ENCODE results near the gene LIAS.
A peak's percentile ranks its signal among the peaks of the same experiment; 100 is the strongest.
"Not testable (repeated sequence)": the region's sequence is repeated elsewhere in the genome, so short reads cannot be mapped to it uniquely, and the experiment has no call there.

The LIAS gene

DNA sequence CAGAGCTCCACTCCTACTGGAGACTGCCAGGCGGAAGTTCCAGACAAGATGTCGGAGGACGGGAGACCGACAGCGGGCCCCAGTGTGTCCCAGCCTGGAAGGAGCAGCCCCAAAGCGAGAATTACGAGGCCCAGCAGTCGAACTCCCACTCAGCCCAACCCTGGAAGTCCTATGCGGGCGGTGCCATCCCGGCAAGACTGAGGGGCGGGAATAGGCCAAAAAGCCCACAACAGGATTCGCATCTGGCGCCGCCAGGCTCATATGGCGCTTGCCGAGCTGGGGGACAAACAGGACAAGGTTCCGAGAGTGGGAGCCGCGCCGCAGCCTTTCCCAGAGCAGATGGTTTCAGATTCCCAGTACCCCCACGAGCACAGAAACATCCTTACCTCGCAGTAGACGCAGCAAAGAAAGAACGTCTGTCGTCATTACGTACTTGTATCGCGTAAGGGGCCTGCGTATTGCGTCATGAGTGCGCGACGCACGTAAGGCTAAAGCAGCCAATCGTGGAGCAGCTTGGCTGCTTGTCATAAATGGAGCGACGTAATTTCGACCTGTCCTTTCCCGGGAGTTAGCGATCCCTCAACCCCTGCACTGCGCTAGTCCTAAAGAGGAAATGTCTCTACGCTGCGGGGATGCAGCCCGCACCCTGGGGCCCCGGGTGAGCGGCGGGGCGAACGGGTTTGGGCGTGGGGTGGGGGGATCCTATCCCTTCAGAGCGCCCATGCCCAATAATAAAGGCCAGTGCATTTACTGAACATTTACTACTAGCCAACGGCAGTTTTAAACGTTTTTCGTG is at the start of gene LIAS, which contains the start of gene RPL9:
Gene LIAS (plus strand): TSS at position 552 of the 796 bp plus-strand sequence. CDS start 62 bp downstream, at position 614.
Gene RPL9 (minus strand): TSS at position 418 of the 796 bp plus-strand sequence. CDS start 483 bp downstream, outside the sequence.
- H3K9me3 ChIP-seq (ENCODE audit: control insufficient read depth, low read length), result no peaks in the 10 kb centered on the region
- H3K4me3 ChIP-seq (ENCODE audit: low read length), result peak within 1 kb of the TSS; percentile 86
- H3K4me1 ChIP-seq (ENCODE audit: control insufficient read depth, insufficient read depth, low read length), result peaks cover 14% of the 10 kb centered on the region
- peaks cover 11% of the 10 kb centered on the region for H3K36me3 ChIP-seq (ENCODE audit: control insufficient read depth, insufficient read depth, low read length)
- no peaks in the 10 kb centered on the region for H3K27me3 ChIP-seq (ENCODE audit: control insufficient read depth, insufficient read depth, low read length)
- H3K9ac ChIP-seq (ENCODE audit: low read length), result peak within 1 kb of the TSS; percentile 96

DNA sequence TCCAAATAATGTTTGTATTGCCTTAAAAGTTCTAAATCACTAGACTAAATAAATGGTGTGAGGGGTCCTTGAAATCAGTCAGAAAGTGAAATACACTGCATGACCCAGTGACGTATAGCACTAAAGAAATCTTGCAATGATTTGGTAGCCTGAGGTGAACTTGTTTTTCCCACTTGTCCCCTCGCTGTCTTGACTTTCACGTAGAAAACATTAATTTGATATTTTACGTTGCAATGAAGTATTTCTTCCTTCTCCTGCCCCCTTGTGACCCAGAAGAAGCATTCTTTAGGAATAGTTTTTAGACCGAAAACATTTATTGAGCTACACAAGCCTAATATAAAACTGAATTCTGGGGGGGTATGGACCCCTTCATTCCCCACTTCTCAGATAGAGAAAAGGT is 48.4 kb upstream of the LIAS start:
- no peak overlapping the region for H3K9ac ChIP-seq (ENCODE audit: low read length)
- H3K9me3 ChIP-seq (ENCODE audit: control insufficient read depth, low read length), result no peaks in the 10 kb centered on the region
- no peaks in the 10 kb centered on the region for H3K27me3 ChIP-seq (ENCODE audit: control insufficient read depth, insufficient read depth, low read length)
- no peak overlapping the region for H3K4me3 ChIP-seq (ENCODE audit: low read length)
- no peaks in the 10 kb centered on the region for H3K36me3 ChIP-seq (ENCODE audit: control insufficient read depth, insufficient read depth, low read length)
- no peaks in the 10 kb centered on the region for H3K4me1 ChIP-seq (ENCODE audit: control insufficient read depth, insufficient read depth, low read length)

DNA sequence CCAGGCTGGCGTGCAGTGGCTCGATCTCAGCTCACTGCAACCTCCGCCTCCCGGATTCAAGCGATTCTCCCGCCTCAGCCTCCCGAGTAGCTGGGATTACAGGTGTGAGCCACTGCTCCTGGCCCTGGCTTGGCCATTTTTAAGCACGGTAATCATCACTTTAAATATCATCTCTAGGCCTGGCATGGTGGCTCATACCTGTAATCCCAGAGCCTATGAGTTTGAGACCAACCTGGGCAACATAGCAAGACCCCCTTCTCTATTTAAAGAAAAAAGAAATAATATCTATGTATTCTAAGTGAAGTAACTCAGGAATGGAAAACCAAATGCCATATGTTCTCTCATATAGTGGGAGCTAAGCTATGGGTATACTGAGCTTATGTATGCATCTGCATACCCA is 47.3 kb upstream of the LIAS start:
- H3K36me3 ChIP-seq (ENCODE audit: control insufficient read depth, insufficient read depth, low read length); H3K4me3 ChIP-seq (ENCODE audit: low read length); H3K4me1 ChIP-seq (ENCODE audit: control insufficient read depth, insufficient read depth, low read length); H3K9ac ChIP-seq (ENCODE audit: low read length); H3K27me3 ChIP-seq (ENCODE audit: control insufficient read depth, insufficient read depth, low read length); H3K9me3 ChIP-seq (ENCODE audit: control insufficient read depth, low read length): not testable (repeated sequence)

DNA sequence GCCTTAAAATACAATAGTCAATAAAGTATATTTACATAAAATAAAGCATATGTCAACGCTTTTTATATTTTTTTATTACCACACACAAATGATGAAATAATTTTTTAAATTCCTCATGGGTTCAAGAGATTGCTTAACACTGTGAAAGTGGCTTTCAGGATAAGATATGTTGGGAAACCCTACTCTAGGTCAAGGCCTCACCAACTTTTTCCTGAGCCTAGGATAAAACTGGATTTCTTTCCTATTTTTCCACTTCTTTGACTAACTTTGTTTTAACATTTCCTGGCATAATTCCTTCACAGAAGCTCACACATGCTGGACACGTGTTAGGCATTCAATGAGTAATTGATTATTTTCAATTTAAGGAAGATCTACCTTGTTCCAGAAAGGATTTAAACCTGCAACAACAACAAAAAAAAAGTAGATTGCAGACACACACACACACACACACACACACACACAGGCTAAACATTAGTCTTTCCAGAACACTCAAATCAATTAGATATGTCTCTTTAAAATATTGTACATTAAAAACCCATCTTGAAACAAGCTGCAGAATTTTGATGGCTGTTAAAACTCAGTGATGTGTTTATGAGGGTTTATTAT is 43.1 kb upstream of the LIAS start:
- Histone ChIP-seq H3K4me3 (ENCODE audit: low read length) (no peak overlapping the region), H3K27me3 (ENCODE audit: control insufficient read depth, insufficient read depth, low read length) (no peaks in the 10 kb centered on the region), H3K4me1 (ENCODE audit: control insufficient read depth, insufficient read depth, low read length) (no peaks in the 10 kb centered on the region), H3K9me3 (ENCODE audit: control insufficient read depth, low read length) (no peaks in the 10 kb centered on the region), H3K36me3 (ENCODE audit: control insufficient read depth, insufficient read depth, low read length) (no peaks in the 10 kb centered on the region), H3K9ac (ENCODE audit: low read length) (no peak overlapping the region)

DNA sequence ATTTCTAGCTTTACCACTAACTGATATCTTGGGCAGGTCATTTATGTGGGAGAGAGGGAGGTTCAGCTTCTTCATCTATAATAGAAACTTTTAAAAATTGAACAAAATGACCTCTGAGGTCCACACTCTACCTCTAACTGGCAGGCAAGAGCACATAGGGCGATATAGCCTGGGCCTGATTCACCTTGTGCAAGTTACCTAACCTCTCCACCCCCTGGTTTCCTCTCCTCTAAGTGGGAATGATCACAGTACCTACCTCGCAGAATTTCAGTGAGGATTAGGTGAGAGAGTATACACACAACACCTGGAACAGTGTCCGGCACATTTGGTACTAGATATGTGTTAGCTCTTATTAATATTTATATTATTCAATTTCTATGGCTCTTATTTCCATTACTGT is 36.6 kb upstream of the LIAS start:
- no peak overlapping the region for H3K9ac ChIP-seq (ENCODE audit: low read length)
- H3K4me3 ChIP-seq (ENCODE audit: low read length), result no peak overlapping the region
- H3K27me3 ChIP-seq (ENCODE audit: control insufficient read depth, insufficient read depth, low read length), result no peaks in the 10 kb centered on the region
- H3K36me3 ChIP-seq (ENCODE audit: control insufficient read depth, insufficient read depth, low read length), result no peaks in the 10 kb centered on the region
- no peaks in the 10 kb centered on the region for H3K4me1 ChIP-seq (ENCODE audit: control insufficient read depth, insufficient read depth, low read length)
- H3K9me3 ChIP-seq (ENCODE audit: control insufficient read depth, low read length), result no peaks in the 10 kb centered on the region

DNA sequence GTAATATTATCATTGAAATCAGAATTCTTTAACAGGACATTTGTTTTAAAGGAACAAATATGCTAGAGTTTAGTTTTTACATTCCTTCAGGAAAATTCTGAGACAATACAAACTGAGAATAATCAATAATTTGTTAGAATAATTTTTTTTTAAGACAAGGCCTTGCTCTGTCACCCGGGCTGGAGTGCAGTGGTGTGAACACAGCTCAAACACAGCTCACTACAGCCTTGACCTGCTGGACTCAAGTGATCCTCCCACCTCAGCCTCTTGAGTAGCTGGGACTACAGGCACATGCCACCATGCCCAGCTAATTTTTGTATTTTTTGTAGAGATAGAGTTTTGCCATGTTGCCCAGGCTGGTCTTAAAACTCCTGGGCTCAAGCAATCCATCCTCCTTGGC is 33.6 kb upstream of the LIAS start:
- not testable (repeated sequence) for H3K36me3 ChIP-seq (ENCODE audit: control insufficient read depth, insufficient read depth, low read length); H3K9ac ChIP-seq (ENCODE audit: low read length); H3K4me3 ChIP-seq (ENCODE audit: low read length); H3K27me3 ChIP-seq (ENCODE audit: control insufficient read depth, insufficient read depth, low read length); H3K9me3 ChIP-seq (ENCODE audit: control insufficient read depth, low read length); H3K4me1 ChIP-seq (ENCODE audit: control insufficient read depth, insufficient read depth, low read length)

DNA sequence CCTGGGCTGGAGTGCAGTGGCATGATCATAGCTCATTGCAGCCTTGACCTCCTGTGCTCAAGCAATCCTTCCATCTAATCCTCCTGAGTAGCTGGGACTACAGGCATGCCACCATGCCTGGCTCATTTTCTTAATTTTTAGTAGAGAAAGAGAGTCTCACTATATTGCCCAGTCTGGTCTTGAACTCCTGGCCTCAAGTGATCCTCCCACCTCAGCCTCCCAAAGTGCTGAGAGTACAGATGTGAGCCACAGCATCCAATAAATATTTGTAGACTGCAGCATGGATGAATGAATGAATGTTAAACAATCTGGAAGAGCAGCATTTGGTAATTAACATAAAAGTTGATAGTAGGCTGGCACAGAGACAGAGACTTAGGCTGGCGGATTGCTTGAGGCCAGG is 32.1 kb upstream of the LIAS start:
- no peaks in the 10 kb centered on the region for H3K36me3 ChIP-seq (ENCODE audit: control insufficient read depth, insufficient read depth, low read length)
- no peaks in the 10 kb centered on the region for H3K4me1 ChIP-seq (ENCODE audit: control insufficient read depth, insufficient read depth, low read length)
- H3K9me3 ChIP-seq (ENCODE audit: control insufficient read depth, low read length), result no peaks in the 10 kb centered on the region
- no peak overlapping the region for H3K4me3 ChIP-seq (ENCODE audit: low read length)
- H3K9ac ChIP-seq (ENCODE audit: low read length), result no peak overlapping the region
- no peaks in the 10 kb centered on the region for H3K27me3 ChIP-seq (ENCODE audit: control insufficient read depth, insufficient read depth, low read length)

DNA sequence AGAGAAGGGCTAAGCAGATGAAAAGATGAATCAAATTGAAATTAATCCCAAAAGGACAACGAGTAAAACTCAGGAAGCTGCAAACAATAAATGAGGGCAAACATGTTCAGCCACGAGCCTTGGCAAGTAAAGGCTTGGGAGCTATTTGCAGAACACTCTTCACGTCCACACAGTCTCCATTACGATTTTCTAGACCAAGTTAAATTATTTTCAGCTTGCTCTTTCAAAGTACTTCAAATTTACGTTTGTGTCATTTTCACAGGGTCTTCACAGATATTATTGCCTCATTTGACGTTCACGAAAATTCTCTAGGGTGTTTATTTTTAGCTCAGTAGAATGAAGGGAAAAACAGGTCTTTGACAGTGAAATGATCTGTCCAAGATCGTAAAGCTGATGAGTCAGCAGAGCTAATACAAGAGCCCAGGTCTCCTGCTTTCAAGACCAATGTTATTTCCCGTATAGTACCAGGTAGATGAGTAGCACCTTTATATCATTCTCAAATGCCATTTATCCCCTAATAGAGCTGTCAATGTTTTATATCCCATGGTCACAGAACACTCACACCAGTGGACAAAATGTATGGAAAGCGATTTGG is 31.2 kb upstream of the LIAS start:
- H3K9me3 ChIP-seq (ENCODE audit: control insufficient read depth, low read length), result no peaks in the 10 kb centered on the region
- no peak overlapping the region for H3K4me3 ChIP-seq (ENCODE audit: low read length)
- no peaks in the 10 kb centered on the region for H3K4me1 ChIP-seq (ENCODE audit: control insufficient read depth, insufficient read depth, low read length)
- H3K9ac ChIP-seq (ENCODE audit: low read length), result no peak overlapping the region
- H3K36me3 ChIP-seq (ENCODE audit: control insufficient read depth, insufficient read depth, low read length), result no peaks in the 10 kb centered on the region
- no peaks in the 10 kb centered on the region for H3K27me3 ChIP-seq (ENCODE audit: control insufficient read depth, insufficient read depth, low read length)

DNA sequence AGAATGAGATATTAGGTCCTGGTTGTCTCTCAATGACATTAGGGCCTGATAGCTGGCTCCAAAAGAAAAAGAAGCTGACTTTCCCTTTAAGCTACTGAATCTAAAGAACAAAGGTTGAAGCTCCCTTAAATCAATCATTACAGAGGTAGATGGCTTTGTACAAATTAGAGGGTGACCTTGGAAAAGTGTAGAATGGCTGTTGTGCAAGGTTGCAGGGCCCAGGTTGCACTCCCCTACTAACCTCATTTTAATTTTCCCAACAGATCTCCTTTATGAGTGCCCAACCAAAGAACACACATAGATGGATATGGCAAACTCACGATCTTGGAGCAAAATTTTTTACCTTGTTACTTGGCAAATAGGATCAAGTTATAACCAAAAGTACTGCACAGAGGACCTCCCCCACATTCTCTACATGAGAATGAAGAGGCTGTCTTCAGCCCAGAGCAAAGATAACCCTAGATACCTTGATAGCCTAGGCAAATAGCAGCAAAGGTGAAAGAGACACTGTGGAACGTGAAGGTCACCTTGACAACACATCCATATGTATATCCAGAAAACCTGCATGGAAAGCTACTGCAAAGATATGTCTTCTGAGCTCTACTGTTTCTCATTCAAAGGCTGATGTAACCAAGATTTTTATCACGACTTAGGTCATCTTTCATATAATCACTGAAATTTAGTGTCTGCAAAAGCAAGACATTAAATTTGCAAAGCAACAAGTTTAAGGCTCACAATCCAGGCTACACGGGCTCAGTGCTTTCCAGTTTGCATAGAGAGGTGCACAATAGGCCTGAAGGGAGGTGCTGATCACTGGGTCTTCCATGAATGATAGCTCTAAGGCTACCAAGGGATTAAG is 29.2 kb upstream of the LIAS start:
- Histone ChIP-seq H3K4me3 (ENCODE audit: low read length) (no peak overlapping the region), H3K9me3 (ENCODE audit: control insufficient read depth, low read length) (no peaks in the 10 kb centered on the region), H3K9ac (ENCODE audit: low read length) (no peak overlapping the region), H3K27me3 (ENCODE audit: control insufficient read depth, insufficient read depth, low read length) (no peaks in the 10 kb centered on the region), H3K36me3 (ENCODE audit: control insufficient read depth, insufficient read depth, low read length) (no peaks in the 10 kb centered on the region), H3K4me1 (ENCODE audit: control insufficient read depth, insufficient read depth, low read length) (no peaks in the 10 kb centered on the region)

DNA sequence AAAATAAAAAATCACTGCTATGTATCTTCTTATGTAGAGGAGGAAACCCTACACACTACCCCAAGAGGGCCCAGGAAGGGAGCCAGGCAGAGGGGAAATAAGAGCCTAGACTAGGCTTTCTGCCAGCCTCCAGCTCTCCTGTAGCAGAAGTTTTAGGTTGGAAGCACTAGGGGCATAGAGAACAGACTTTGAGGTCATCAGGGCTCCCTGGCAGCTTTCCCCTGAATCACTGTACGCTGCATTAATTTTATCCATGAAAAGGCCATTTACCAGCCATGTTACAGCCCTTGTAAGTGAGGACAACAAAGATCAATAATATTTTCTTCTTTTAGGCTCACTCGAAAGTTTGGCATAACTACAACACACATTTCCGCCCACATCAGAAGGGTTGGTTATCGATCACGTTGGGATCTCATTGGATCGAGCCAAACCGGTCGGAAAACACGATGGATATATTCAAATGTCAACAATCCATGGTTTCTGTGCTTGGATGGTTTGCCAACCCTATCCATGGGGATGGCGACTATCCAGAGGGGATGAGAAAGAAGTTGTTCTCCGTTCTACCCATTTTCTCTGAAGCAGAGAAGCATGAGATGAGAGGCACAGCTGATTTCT is 24.9 kb upstream of the LIAS start:
- H3K36me3 ChIP-seq (ENCODE audit: control insufficient read depth, insufficient read depth, low read length), result no peaks in the 10 kb centered on the region
- no peak overlapping the region for H3K4me3 ChIP-seq (ENCODE audit: low read length)
- no peak overlapping the region for H3K9ac ChIP-seq (ENCODE audit: low read length)
- H3K4me1 ChIP-seq (ENCODE audit: control insufficient read depth, insufficient read depth, low read length), result no peaks in the 10 kb centered on the region
- no peaks in the 10 kb centered on the region for H3K9me3 ChIP-seq (ENCODE audit: control insufficient read depth, low read length)
- no peaks in the 10 kb centered on the region for H3K27me3 ChIP-seq (ENCODE audit: control insufficient read depth, insufficient read depth, low read length)

DNA sequence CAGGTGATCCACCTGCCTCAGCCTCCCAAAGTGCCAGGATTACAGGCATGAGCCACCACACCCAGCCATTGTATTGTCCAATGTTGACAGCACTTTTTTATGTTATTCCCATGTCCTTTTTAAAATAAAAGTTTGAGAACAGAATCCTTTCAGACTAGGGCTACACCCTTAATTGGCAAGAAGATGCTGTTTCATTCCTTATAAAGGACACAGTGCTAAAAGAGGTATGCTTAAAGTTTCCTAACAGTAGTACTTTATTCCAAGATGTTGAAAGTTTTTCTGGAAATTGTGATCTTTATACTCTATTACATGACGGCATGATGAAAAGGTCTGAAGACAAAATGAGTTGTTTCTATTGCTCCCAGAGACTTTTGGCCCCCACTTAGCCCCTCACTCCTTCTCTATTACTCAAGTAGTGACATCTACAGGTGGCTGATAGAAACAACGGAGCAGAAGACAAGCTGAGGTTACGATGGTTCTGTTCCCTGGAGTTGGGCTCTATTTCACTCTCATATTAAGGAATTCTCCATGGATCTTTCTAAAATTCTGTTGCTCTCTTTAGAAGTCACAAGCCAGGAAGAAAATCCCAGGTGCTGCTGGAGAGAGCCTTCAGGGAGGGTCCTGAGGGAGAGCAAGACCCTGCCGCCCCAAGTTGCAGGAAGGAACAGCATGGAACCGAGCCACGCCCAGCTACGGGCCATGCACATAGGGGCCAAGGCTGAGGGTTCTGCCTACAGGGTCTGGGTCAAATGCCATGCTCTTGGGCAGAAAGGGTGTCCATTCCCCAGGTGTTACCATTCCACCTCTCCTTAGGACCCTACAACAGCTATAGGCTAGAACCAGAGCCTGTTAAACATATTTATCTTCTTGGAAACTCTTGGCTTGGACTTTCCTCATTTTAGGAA is 22.9 kb upstream of the LIAS start:
- H3K9me3 ChIP-seq (ENCODE audit: control insufficient read depth, low read length), result no peaks in the 10 kb centered on the region
- H3K27me3 ChIP-seq (ENCODE audit: control insufficient read depth, insufficient read depth, low read length), result no peaks in the 10 kb centered on the region

More for the DNA sequence above, 22.9 kb upstream of the LIAS start:
- no peak overlapping the region for H3K4me3 ChIP-seq (ENCODE audit: low read length)
- no peaks in the 10 kb centered on the region for H3K36me3 ChIP-seq (ENCODE audit: control insufficient read depth, insufficient read depth, low read length)
- H3K9ac ChIP-seq (ENCODE audit: low read length), result no peak overlapping the region
- H3K4me1 ChIP-seq (ENCODE audit: control insufficient read depth, insufficient read depth, low read length), result no peaks in the 10 kb centered on the region

All from mucosa of stomach (tissue), 1 donor.